ENCODE results near the gene FCER2. TPM values are rescaled to one million over a fixed set of nuclear protein-coding genes. Genes with fewer than 3 reads are reported as not detected.

FCER2 gene
- total RNA-seq, 1 experiment from 2014 or later, result 0.15 TPM

DNA sequence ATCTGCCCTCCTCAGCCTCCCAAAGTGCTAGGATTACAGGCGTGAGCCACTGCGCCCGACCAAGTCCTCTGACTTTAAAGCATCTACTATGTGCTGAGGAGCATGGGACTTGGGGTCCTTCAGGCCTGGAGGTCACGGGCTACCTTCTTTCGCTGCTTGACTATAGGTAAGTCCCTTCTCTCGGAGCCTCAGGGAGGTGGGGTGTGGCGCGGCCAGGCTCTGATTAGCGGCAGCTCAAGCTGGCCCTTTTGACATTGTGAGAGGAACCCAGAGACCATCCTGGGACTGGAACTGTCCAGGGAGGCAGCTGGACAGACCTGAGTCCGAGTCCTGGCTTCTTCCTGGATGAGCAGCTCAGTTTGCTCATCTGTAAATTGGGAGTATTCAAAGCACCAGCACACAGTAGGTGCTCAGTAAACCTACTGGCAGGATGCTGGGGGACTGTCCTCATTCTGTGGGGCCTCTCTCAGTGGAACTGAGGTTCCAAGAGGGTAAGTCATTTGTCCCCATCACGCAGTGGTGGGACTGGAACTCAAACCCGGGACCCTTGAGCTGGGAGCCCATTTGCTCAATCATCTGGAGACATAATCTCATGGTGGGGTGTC, 780 bp downstream of the FCER2 start:
- no peaks in the 10 kb centered on the region for H3K36me3 ChIP-seq (ENCODE audit: control insufficient read depth, insufficient read depth, low read length)
- ChIA-PET POLR2A (no interaction called here), CTCF (no interaction called here)
- in situ Hi-C loops (cut with HindIII; ENCODE audit: low pct_unique_long_range_greater_than_20kb, low sequenced_read_pairs) (no loop called here), intact Hi-C loops (cut with micrococcal nuclease; ENCODE audit: unreplicated experiment) (no loop called here)
- no peaks in the 10 kb centered on the region for H3K4me1 ChIP-seq (ENCODE audit: control insufficient read depth, insufficient read depth, low read length)
- TF ChIP-seq, protein P1, sequence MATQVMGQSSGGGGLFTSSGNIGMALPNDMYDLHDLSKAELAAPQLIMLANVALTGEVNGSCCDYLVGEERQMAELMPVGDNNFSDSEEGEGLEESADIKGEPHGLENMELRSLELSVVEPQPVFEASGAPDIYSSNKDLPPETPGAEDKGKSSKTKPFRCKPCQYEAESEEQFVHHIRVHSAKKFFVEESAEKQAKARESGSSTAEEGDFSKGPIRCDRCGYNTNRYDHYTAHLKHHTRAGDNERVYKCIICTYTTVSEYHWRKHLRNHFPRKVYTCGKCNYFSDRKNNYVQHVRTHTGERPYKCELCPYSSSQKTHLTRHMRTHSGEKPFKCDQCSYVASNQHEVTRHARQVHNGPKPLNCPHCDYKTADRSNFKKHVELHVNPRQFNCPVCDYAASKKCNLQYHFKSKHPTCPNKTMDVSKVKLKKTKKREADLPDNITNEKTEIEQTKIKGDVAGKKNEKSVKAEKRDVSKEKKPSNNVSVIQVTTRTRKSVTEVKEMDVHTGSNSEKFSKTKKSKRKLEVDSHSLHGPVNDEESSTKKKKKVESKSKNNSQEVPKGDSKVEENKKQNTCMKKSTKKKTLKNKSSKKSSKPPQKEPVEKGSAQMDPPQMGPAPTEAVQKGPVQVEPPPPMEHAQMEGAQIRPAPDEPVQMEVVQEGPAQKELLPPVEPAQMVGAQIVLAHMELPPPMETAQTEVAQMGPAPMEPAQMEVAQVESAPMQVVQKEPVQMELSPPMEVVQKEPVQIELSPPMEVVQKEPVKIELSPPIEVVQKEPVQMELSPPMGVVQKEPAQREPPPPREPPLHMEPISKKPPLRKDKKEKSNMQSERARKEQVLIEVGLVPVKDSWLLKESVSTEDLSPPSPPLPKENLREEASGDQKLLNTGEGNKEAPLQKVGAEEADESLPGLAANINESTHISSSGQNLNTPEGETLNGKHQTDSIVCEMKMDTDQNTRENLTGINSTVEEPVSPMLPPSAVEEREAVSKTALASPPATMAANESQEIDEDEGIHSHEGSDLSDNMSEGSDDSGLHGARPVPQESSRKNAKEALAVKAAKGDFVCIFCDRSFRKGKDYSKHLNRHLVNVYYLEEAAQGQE (IDR thresholded peaks at IDR 0.05; ENCODE audit: insufficient read depth in 1 of 2, low read depth in 2 of 2, low read length in 1 of 2), result no peak
- ATAC-seq, result no peak
- H3K27ac ChIP-seq (ENCODE audit: low read length), result no peak overlapping the region
- H3K4me3 ChIP-seq (ENCODE audit: low read depth in 2 of 2, low read length in 2 of 2), result no peak overlapping the region
- no peak for DNase-seq (ENCODE audit: low read depth, low spot score)
- no peaks in the 10 kb centered on the region for H3K9me3 ChIP-seq (ENCODE audit: control insufficient read depth, insufficient read depth, low read depth, low read length)
- no TSS peak for BruUV-seq (replicated peaks)
- H3K27me3 ChIP-seq (ENCODE audit: control insufficient read depth, insufficient read depth, low read length), result peaks cover 2% of the 10 kb centered on the region; the same call in 1 of the 2 replicates

DNA sequence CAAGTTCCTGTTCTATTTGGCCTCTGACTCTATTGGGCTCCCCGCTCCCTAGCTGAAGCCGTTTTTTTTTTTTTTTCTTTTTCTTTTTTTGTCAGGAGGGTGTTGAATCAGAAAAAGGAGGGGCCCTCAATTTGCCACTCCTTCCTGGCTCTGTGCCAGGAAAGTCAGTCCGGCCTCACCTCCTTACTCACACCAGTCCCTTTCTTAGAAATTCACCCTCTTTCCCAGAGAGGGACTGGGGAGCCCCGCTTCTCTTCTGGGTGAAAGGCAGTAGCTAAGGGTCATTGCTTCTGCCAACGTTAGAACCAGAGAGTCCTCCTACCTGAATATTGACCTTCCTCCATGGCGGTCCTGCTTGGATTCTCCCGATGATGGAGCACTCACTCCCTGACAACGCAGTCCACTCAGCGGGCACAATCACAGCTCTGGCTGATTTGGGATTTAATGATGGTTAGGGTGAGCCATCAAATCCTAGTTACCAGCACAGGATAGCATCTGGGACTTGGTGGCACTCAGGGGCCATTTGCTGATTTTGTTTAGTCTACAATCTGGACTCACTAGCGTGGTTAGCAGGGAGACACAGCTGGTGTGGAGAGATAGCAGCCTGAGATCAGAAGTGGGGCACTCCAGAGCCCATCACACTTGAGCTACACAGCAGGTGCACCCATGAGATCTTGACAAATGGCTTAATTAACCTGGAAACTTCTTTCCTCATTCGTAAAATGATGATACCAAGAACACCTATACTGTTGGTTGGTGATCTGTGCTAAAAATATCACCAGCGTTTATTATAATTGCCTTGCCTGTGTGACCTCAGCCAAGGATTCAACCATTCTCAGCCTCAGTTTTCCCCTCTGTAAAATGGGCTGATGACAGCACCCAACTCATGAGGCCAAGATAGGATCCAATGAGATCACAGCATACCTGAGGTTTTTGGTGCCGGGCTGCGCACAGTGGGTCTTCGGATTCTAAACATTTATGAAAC, 2.2 kb downstream of the FCER2 start:
- intact Hi-C loops (cut with micrococcal nuclease; ENCODE audit: unreplicated experiment) (no loop called here), in situ Hi-C loops (cut with HindIII; ENCODE audit: low pct_unique_long_range_greater_than_20kb, low sequenced_read_pairs) (no loop called here)
- TF ChIP-seq TCF7L2 (IDR thresholded peaks at IDR 0.05; ENCODE audit: low read depth, low read length), result no peak
- no peak for TF ChIP-seq SIN3A (IDR thresholded peaks at IDR 0.05; ENCODE audit: borderline replicate concordance, insufficient read depth, low read depth, low read length)
- TF ChIP-seq POLR2AphosphoS5 (IDR thresholded peaks at IDR 0.05; ENCODE audit: low read depth, low read length), result no peak
- Histone ChIP-seq H3K27me3 (ENCODE audit: control insufficient read depth, insufficient read depth, low read length) (peaks cover 2% of the 10 kb centered on the region; the same call in 1 of the 2 replicates), H3K4me3 (ENCODE audit: low read depth in 2 of 2, low read length in 2 of 2) (no peak overlapping the region), H3K27ac (ENCODE audit: low read length) (no peak overlapping the region), H3K4me1 (ENCODE audit: control insufficient read depth, insufficient read depth, low read length) (no peaks in the 10 kb centered on the region), H3K36me3 (ENCODE audit: control insufficient read depth, insufficient read depth, low read length) (no peaks in the 10 kb centered on the region), H3K9me3 (ENCODE audit: control insufficient read depth, insufficient read depth, low read depth, low read length) (no peaks in the 10 kb centered on the region)
- ATAC-seq (no peak), DNase-seq (ENCODE audit: low read depth, low spot score) (no peak)
- no TSS peak for BruUV-seq (replicated peaks)
- ChIA-PET CTCF (no interaction called here), POLR2A (no interaction called here)

DNA sequence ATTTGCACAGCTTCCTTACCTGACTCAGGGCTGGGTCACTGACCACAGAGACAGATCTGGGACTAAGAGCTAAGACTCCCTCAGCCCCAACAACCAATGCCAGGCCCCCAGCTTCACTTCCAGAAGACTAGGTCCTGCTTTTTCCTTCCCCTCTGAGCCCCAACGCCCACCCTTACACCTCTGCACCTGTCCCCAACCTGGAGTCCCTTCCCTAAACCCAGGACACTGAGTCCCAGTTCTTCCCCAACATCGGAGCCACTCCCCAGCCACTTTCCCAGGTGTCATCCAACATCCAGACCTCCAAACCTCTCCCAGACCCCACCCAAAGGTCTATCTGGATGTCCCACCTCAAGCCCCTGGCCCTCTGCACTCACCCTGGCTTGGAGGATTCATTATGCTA, 2.9 kb downstream of the FCER2 start:
- in situ Hi-C loops (cut with HindIII; ENCODE audit: low pct_unique_long_range_greater_than_20kb, low sequenced_read_pairs) (no loop called here), intact Hi-C loops (cut with micrococcal nuclease; ENCODE audit: unreplicated experiment) (no loop called here)
- TF ChIP-seq, protein P1 (IDR thresholded peaks at IDR 0.05; ENCODE audit: insufficient read depth in 1 of 2, low read depth in 2 of 2, low read length in 1 of 2), result no peak
- TF ChIP-seq TCF7L2 (IDR thresholded peaks at IDR 0.05; ENCODE audit: low read depth, low read length), result no peak
- TF ChIP-seq, protein P2, sequence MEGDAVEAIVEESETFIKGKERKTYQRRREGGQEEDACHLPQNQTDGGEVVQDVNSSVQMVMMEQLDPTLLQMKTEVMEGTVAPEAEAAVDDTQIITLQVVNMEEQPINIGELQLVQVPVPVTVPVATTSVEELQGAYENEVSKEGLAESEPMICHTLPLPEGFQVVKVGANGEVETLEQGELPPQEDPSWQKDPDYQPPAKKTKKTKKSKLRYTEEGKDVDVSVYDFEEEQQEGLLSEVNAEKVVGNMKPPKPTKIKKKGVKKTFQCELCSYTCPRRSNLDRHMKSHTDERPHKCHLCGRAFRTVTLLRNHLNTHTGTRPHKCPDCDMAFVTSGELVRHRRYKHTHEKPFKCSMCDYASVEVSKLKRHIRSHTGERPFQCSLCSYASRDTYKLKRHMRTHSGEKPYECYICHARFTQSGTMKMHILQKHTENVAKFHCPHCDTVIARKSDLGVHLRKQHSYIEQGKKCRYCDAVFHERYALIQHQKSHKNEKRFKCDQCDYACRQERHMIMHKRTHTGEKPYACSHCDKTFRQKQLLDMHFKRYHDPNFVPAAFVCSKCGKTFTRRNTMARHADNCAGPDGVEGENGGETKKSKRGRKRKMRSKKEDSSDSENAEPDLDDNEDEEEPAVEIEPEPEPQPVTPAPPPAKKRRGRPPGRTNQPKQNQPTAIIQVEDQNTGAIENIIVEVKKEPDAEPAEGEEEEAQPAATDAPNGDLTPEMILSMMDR (IDR thresholded peaks at IDR 0.05), result no peak
- TF ChIP-seq SIN3A (IDR thresholded peaks at IDR 0.05; ENCODE audit: borderline replicate concordance, insufficient read depth, low read depth, low read length), result no peak
- no peak for TF ChIP-seq POLR2AphosphoS5 (IDR thresholded peaks at IDR 0.05; ENCODE audit: low read depth, low read length)
- H3K27ac ChIP-seq (ENCODE audit: low read length), result no peak overlapping the region
- no peaks in the 10 kb centered on the region for H3K9me3 ChIP-seq (ENCODE audit: control insufficient read depth, insufficient read depth, low read depth, low read length)
- POLR2A ChIA-PET, result no interaction called here
- peaks cover 2% of the 10 kb centered on the region; the same call in 1 of the 2 replicates for H3K27me3 ChIP-seq (ENCODE audit: control insufficient read depth, insufficient read depth, low read length)
- CTCF ChIA-PET, result interaction anchor here (0.6 kb wide), 1 partner anchor 70 kb away, joined by 10 read pairs; the partner anchor contains the start of genes PET100 and XAB2
- no peak overlapping the region for H3K4me3 ChIP-seq (ENCODE audit: low read depth in 2 of 2, low read length in 2 of 2)
- H3K4me1 ChIP-seq (ENCODE audit: control insufficient read depth, insufficient read depth, low read length), result no peaks in the 10 kb centered on the region
- ATAC-seq (no peak), DNase-seq (ENCODE audit: low read depth, low spot score) (no peak)
- no peaks in the 10 kb centered on the region for H3K36me3 ChIP-seq (ENCODE audit: control insufficient read depth, insufficient read depth, low read length)
- no TSS peak for BruUV-seq (replicated peaks)
